NCI-H128 (cell line): ENCODE results near the gene INSRR.

Experiments
- DNase-seq: peaks from one replicate; lab custom pipeline; 2025; ENCODE audit not compliant: unreplicated experiment; lab: John Stamatoyannopoulos, UW

INSRR gene

GRCh38 chr1:156875341-156875615 is 16.4 kb upstream of the INSRR start:
- DNase-seq, result no peak

- no peak for DNase-seq
These were observed 15.8 kb upstream of the INSRR start for GRCh38 chr1:156874572-156875340.

GRCh38 chr1:156874142-156874541 is 15.2 kb upstream of the INSRR start:
- no peak for DNase-seq

GRCh38 chr1:156873659-156874058 is 14.7 kb upstream of the INSRR start:
- DNase-seq, result no peak

GRCh38 chr1:156869455-156869854 is 10.5 kb upstream of the INSRR start:
- no peak for DNase-seq

- DNase-seq, result no peak
These were observed 9.4 kb upstream of the INSRR start for GRCh38 chr1:156868341-156868740.

- DNase-seq, result no peak
These were observed 7.5 kb upstream of the INSRR start for GRCh38 chr1:156866249-156866909.

- DNase-seq, result no peak
These were observed 6.9 kb upstream of the INSRR start for GRCh38 chr1:156865865-156866248.

GRCh38 chr1:156865258-156865657 is 6.3 kb upstream of the INSRR start:
- no peak for DNase-seq

- no peak for DNase-seq
These were observed 5.9 kb upstream of the INSRR start for GRCh38 chr1:156864796-156865195.

- no peak for DNase-seq
These were observed 4.7 kb upstream of the INSRR start for GRCh38 chr1:156863631-156864030.

- DNase-seq, result no peak
These were observed 4.2 kb upstream of the INSRR start for GRCh38 chr1:156862997-156863599.

- no peak for DNase-seq
These were observed 3.7 kb upstream of the INSRR start for GRCh38 chr1:156862584-156862983.

GRCh38 chr1:156860628-156861423 is 1.9 kb upstream of the INSRR start, which contains the start of gene NTRK1:
TSS of gene NTRK1 (plus strand) at chr1:156860865. CDS start at chr1:156860935, 70 bp downstream.
- peak; percentile 46 for DNase-seq

GRCh38 chr1:156860113-156860627 is 1.3 kb upstream of the INSRR start:
- DNase-seq, result peak; percentile 28

GRCh38 chr1:156859523-156860112 is 701 bp upstream of the INSRR start:
- no peak for DNase-seq

GRCh38 chr1:156858555-156858956 is 361 bp downstream of the INSRR start:
- no peak for DNase-seq

- DNase-seq, result no peak
These were observed 1.4 kb downstream of the INSRR start for GRCh38 chr1:156857532-156857931.

GRCh38 chr1:156856282-156856785 is 2.6 kb downstream of the INSRR start:
- no peak for DNase-seq

- DNase-seq, result no peak
These were observed 4.3 kb downstream of the INSRR start for GRCh38 chr1:156854634-156855033.

GRCh38 chr1:156853761-156854160 is 5.2 kb downstream of the INSRR start:
- no peak for DNase-seq
